Fibroblast of lung (primary cell): Measurements from ENCODE around the gene GABBR2. TPM values are rescaled to one million over a fixed set of nuclear protein-coding genes. Genes with fewer than 3 reads are reported as not detected.

Experiments used
- DNase-seq, 2 donors: peaks; one replicate each; pipeline versions ENCODE4 v3.0.0 to v3.0.0-alpha.2; 2010; ENCODE audit warnings: low read depth in 2 of 2
- H2AFZ ChIP-seq: 2 replicates; pipeline ENCODE4 v1.5.1; 2012; ENCODE audit warnings: low read length, control low read depth, inconsistent platforms
- H3K27ac ChIP-seq: 2 replicates; pipeline ENCODE4 v1.5.1; 2011; ENCODE audit warnings: low read length, control low read depth; ENCODE audit not compliant: insufficient read depth
- H3K27me3 ChIP-seq: 2 replicates; pipeline ENCODE4 v1.5.1; 2011; ENCODE audit warnings: mild to moderate bottlenecking, low read length; ENCODE audit not compliant: control insufficient read depth, insufficient read depth
- H3K36me3 ChIP-seq: 2 replicates; pipeline ENCODE4 v1.5.1; 2011; ENCODE audit warnings: low read length; ENCODE audit not compliant: control insufficient read depth, insufficient read depth
- H3K4me1 ChIP-seq: 2 replicates; pipeline ENCODE4 v1.5.1; 2011; ENCODE audit warnings: low read length; ENCODE audit not compliant: control insufficient read depth, insufficient read depth; ENCODE audit errors: extremely low read depth
- H3K4me2 ChIP-seq: 2 replicates; pipeline ENCODE4 v1.5.1; 2011; ENCODE audit warnings: low read length, control low read depth; ENCODE audit not compliant: insufficient read depth; ENCODE audit errors: extremely low read depth
- H3K4me3 ChIP-seq, 4 experiments: fragments of 200-600 bp in 1 of 4; sonication (generic) in 1 of 4; replicated peaks in 1 of 4; 2 replicates each; pipeline ENCODE4 v1.5.1; 2011 to 2016; ENCODE audit warnings: low read length in 4 of 4, low read depth in 3 of 4, mild to moderate bottlenecking in 3 of 4, control low read depth in 2 of 4, inconsistent platforms in 1 of 4, mixed read lengths in 1 of 4; ENCODE audit not compliant: insufficient read depth in 1 of 4; ENCODE audit errors: control extremely low read depth in 1 of 4
- H3K79me2 ChIP-seq: 2 replicates; pipeline ENCODE4 v1.5.1; 2012; ENCODE audit warnings: mild to moderate bottlenecking, low read length, inconsistent platforms; ENCODE audit not compliant: control insufficient read depth, insufficient read depth
- H3K9ac ChIP-seq: 2 replicates; pipeline ENCODE4 v1.5.1; 2011; ENCODE audit warnings: mild to moderate bottlenecking, low read length, control low read depth; ENCODE audit not compliant: insufficient read depth
- H3K9me3 ChIP-seq: 2 replicates; pipeline ENCODE4 v1.5.1; 2012; ENCODE audit warnings: low read depth, low read length; ENCODE audit not compliant: control insufficient read depth, insufficient read depth
- H4K20me1 ChIP-seq: 2 replicates; pipeline ENCODE4 v1.5.1; 2011; ENCODE audit warnings: low read length; ENCODE audit not compliant: control insufficient read depth, insufficient read depth; ENCODE audit errors: extremely low read depth
- EZH2 ChIP-seq: IDR thresholded peaks from 2 replicates; pipeline ENCODE4 v1.5.1; 2012; ENCODE audit warnings: low read length, control low read depth, mild to moderate bottlenecking; ENCODE audit errors: missing control alignments
- polyA plus RNA-seq, 2 donors: library from polyadenylated mRNA; depleted of rRNA in 1 of 2; stranded (reverse) in 1 of 2; unstranded in 1 of 2; fragments of >200 nt; gene quantifications; 2 replicates each; pipeline ENCODE4 v1.2.1, GENCODE V29; 2011 to 2012; ENCODE audit warnings: missing spikeins in 1 of 2
- total RNA-seq: library from RNA; depleted of rRNA; stranded (reverse); fragments of >200 nt; gene quantifications from 2 replicates; pipeline ENCODE4 v1.2.1, GENCODE V29; 2014
- TF ChIP-seq, protein P1 (sequence below), 2 donors: IDR thresholded peaks in 1 of 2; conservative IDR thresholded peaks in 1 of 2; 1 replicate in 1 of 2; 2 replicates in 1 of 2; pipeline ENCODE4 v1.5.1; 2011 to 2012; ENCODE audit warnings: low read length in 2 of 2, control low read depth in 1 of 2, inconsistent platforms in 1 of 2, low read depth in 1 of 2, mild to moderate bottlenecking in 1 of 2

The GABBR2 gene
- total and polyA plus RNA-seq, 2 donors (not counting 1 experiment from before 2014, with no cell fraction given) = 0.32 to 0.33 TPM

DNA sequence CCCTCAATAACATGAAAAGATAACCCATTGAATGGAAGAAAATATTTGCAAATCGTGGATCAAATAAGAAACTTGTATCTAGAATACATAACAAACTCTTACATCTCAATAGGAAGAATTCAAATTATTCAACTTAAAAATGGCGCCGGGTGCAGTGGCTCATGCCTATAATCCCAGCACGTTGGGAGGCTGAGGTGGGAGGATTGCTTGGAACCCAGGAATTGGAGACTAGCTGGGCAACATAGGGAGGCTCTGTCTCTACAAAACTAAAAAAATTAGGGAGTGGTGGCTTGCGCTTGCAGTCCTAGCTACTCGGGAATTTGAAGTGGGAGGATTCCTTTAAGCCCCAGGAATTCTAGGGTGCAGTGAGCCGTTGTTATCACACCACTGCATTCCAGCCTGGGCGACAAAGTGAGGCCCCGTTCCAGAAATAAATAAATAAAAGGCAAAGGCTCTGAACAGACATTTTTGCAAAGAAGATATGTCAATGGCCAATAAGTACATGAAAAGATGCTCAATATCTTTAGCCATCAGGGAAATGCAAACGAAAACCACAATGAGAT lies 431.7 kb downstream of the GABBR2 start:
- Histone ChIP-seq H4K20me1 (no peaks in the 10 kb centered on the region), H3K27ac (no peak overlapping the region), H3K79me2 (no peaks in the 10 kb centered on the region), H3K9ac (no peak overlapping the region), H3K9me3 (no peaks in the 10 kb centered on the region), H3K4me3 (no peak overlapping the region), H3K36me3 (no peaks in the 10 kb centered on the region), H3K27me3 (peaks cover 27% of the 10 kb centered on the region), H3K4me2 (no peak overlapping the region), H2AFZ (no peak overlapping the region), H3K4me1 (no peaks in the 10 kb centered on the region)
- TF ChIP-seq, protein P1, sequence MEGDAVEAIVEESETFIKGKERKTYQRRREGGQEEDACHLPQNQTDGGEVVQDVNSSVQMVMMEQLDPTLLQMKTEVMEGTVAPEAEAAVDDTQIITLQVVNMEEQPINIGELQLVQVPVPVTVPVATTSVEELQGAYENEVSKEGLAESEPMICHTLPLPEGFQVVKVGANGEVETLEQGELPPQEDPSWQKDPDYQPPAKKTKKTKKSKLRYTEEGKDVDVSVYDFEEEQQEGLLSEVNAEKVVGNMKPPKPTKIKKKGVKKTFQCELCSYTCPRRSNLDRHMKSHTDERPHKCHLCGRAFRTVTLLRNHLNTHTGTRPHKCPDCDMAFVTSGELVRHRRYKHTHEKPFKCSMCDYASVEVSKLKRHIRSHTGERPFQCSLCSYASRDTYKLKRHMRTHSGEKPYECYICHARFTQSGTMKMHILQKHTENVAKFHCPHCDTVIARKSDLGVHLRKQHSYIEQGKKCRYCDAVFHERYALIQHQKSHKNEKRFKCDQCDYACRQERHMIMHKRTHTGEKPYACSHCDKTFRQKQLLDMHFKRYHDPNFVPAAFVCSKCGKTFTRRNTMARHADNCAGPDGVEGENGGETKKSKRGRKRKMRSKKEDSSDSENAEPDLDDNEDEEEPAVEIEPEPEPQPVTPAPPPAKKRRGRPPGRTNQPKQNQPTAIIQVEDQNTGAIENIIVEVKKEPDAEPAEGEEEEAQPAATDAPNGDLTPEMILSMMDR (conservative IDR thresholded peaks at IDR 0.05 in 1 of 2, IDR thresholded peaks at IDR 0.05 in 1 of 2; ENCODE audit: low read depth in 1 of 2, low read length in 2 of 2) = no peak
- no peak for TF ChIP-seq EZH2
- no peak for DNase-seq

DNA sequence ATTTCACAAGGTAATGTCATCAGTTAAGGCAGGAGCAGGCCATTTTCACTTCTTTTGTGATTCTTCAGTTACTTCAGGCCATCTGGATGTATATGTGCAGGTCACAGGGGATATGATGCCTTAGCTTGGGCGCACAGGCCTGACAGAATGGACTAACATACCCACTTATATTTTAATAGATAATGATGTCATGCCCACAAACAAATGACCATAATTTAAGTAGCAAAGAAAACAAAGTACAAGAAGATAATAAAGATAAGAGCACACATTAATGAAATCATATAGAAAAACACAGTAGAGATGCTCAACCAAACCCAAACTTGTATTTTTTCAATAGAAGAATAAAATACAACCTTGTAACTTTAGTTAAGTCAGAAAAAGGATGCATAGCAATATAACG lies 433.6 kb downstream of the GABBR2 start:
- Histone ChIP-seq H3K4me3 (no peak overlapping the region), H2AFZ (no peak overlapping the region), H3K9me3 (no peaks in the 10 kb centered on the region), H3K4me1 (no peaks in the 10 kb centered on the region), H3K9ac (no peak overlapping the region), H3K27me3 (peaks cover 20% of the 10 kb centered on the region), H3K4me2 (no peak overlapping the region), H3K79me2 (no peaks in the 10 kb centered on the region), H4K20me1 (no peaks in the 10 kb centered on the region), H3K27ac (no peak overlapping the region), H3K36me3 (no peaks in the 10 kb centered on the region)
- no peak for TF ChIP-seq EZH2
- TF ChIP-seq, protein P1 (conservative IDR thresholded peaks at IDR 0.05 in 1 of 2, IDR thresholded peaks at IDR 0.05 in 1 of 2; ENCODE audit: low read depth in 1 of 2, low read length in 2 of 2) = no peak
- DNase-seq = no peak

DNA sequence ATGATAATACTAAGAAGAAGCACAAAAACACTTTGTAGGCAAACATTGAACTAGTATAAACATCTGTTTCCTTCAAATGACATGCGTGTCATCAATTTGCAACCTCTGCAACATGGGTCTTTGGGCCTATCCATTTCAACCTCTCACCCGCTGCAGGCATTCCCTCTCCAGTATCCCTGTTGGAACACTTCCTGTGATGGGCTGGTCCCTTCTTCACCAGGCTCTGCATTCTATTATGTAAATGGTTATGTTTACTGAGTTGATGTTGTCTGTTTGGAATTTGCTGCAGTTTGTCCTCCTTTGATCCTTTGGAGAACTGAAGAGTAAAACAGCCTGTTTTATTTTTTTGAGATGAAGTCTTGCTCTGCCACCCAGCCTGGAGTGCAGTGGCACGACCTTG lies 436.7 kb downstream of the GABBR2 start:
- no peak overlapping the region for H3K4me2 ChIP-seq
- no peaks in the 10 kb centered on the region for H3K4me1 ChIP-seq
- TF ChIP-seq, protein P1 (conservative IDR thresholded peaks at IDR 0.05 in 1 of 2, IDR thresholded peaks at IDR 0.05 in 1 of 2; ENCODE audit: low read depth in 1 of 2, low read length in 2 of 2) = no peak
- no peak for TF ChIP-seq EZH2
- no peak for DNase-seq
- no peaks in the 10 kb centered on the region for H3K79me2 ChIP-seq
- H3K9me3 ChIP-seq = no peaks in the 10 kb centered on the region
- no peak overlapping the region for H3K9ac ChIP-seq
- no peaks in the 10 kb centered on the region for H3K36me3 ChIP-seq
- H4K20me1 ChIP-seq = no peaks in the 10 kb centered on the region
- H3K4me3 ChIP-seq = no peak overlapping the region
- no peak overlapping the region for H3K27ac ChIP-seq
- no peak overlapping the region for H2AFZ ChIP-seq
- peaks cover 15% of the 10 kb centered on the region for H3K27me3 ChIP-seq
